HG03045 (cell line): ENCODE results near the gene PRUNE1.
A peak's percentile ranks its signal among the peaks of the same experiment; 100 is the strongest.

Experiments used
- ATAC-seq: cut with Tn5 transposase; IDR thresholded peaks from one replicate; pipeline ENCODE4 v1.9.1; 2021; ENCODE audit warnings: mild to moderate bottlenecking, moderate library complexity; ENCODE audit not compliant: unreplicated experiment

The PRUNE1 gene

DNA sequence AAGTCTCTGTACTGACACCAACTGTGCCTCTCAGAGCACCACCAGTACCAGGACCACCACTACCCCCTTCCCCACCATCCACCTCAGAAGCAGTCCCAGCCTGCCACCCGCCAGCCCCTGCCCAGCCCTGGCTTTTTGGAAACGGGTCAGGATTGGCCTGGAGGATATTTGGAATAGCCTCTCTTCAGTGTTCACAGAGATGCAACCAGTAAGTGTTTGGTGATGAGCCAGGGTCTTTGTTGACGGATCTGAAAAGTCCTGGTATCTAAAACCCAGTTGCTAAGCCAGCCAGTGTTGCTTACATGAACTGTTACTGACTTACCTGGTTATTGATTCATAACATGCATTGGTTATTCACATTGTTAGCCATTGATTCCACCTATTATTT is 40.4 kb downstream of the PRUNE1 start:
- ATAC-seq, result no peak

DNA sequence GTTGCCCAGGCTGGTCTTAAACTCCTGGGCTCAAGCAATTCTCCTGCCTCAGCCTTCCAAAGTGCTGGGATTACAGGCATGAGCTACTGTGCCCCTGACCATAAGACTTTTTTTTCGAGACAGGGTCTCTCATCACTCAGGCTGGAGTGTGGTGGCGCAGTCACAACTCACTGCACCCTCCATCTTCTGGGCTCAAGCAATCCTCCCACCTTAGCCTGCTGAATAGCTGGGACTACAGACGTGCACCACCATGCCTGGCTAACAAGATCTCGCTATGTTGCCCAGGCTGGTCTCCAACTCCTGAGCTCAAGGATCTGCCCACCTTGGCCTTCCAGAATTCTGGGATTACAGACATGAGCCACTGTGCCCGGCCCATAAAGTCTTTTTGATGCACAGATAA is 41.2 kb downstream of the PRUNE1 start:
- no peak for ATAC-seq

- no peak for ATAC-seq
Measured at GRCh38 chr1:151050051-151050688, 41.9 kb downstream of the PRUNE1 start.

- ATAC-seq, result no peak
Measured at GRCh38 chr1:151051356-151052009, 43.2 kb downstream of the PRUNE1 start.

GRCh38 chr1:151054971-151055547 is 46.8 kb downstream of the PRUNE1 start:
- no peak for ATAC-seq

DNA sequence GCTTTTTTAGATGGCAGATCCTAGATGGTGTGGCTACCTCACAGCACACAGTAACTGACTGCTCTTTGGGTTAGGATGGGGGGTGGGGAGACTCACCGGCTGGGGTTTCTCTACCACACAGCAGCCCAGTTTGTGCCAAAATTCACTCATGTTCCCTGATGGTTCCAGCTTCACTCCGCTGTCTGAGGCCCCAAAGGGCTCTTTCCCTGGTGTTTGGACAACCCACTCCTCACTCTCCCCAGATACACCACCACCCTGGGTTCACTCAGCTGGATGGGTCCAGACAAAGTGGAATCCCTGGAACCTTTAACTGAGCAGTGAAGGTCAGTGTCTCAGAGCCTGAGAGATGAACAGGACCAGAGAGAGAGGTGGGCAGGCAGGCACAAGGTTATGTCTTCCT is 47.3 kb downstream of the PRUNE1 start:
- no peak for ATAC-seq

DNA sequence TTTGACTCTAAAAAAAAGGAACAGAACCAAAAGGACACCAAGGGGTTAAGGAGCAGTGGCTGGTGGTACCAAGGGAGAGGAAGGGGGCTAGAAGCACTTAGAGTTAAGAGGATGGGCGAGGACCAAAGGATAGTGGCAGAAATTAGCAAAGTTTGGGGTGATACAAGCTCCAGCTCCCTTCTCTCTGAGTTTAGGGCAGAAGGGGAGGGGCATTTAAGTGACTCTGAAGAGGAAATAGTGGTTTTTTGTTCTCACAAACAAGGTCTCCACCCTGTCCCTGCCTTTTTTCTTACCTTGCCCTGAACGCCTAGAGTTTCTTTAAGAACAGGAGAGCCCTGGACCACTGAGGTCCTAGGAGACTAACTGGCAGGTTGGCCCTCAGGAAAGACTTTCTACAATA is 47.9 kb downstream of the PRUNE1 start:
- no peak for ATAC-seq

GRCh38 chr1:151058692-151059091 is 50.4 kb downstream of the PRUNE1 start:
- ATAC-seq, result no peak

DNA sequence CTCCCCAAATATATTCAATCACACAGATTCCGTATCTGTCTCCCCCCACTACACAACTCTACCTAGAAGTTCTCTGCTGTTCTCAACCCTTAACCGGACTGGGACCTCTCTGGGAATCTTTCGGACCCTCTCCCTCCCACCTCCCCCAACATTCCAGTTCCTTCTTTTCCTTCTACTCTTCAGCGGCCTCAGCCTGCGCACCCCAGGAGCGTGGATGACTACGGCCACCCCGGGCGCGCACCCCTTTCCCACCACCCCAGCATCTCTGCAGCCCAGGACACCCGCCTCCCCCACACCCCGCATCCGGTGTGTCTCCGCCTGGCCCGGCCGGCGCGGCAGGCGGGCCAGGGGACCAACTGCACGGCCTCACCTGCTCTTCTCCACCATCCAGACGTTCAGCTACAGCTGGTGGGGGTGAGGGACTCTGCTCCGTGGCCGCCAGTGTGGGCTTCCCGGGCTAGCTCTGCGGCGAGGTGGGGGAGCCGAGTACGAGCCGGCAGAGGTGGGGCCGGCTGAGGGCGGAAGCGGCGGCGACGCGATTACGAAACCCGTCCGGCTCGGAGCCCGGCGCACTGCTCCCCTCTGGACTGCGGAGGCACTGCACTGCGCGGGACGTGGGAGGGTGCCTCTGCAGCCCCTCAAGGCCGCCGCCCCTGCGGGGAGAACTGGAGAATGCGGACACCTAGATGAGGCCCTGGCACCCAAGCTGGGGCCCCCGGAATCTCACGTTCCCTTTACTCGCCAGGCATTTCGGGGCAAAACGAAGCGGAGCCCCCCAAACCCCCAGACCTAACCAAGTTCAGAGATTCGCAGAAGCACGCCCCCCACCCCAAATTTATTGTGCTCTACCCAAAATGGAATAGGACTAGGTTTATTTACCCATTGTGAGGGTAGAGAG is 51.1 kb downstream of the PRUNE1 start, which contains the start of gene CDC42SE1:
Gene CDC42SE1, minus strand, starts transcription at position 514 of the 898 bp plus-strand sequence. CDS start 3,892 bp downstream, outside the sequence.
- ATAC-seq, result peak; percentile 80

DNA sequence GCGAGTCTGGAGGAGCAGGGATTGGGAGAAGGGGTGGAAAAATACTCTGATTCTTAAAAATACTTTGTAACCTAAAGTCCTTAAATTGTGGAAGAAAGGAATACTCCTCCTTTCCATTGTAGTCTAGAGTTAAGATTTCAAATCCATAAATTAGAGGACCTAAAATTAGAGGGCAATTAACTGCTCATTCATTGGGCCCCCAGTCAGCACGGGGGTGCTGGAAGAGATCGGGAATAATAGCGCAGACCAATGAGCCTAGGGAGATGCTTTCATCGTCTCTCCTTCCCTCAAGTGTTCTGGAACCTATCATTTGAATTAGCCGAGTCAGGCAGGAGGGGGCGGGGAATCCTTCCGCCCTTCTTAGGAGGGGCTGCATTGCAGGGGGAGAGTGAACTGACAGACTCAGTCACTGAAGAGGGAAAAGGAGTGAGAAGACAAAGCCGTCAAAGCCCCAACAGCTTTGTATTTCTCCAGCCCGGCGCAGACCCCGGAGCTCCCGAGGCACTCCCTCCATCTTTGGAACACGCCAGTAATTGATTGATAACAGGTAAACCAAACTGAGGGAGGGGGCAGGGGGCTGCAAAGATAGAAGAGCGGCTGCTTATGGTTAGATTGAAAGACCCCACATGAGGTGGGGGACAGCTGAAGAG is 51.9 kb downstream of the PRUNE1 start, which contains the start of gene MLLT11:
Gene MLLT11, plus strand, starts transcription at position 391 of the 650 bp plus-strand sequence. CDS start 6,828 bp downstream, outside the sequence.
- ATAC-seq, result no peak

GRCh38 chr1:151060657-151061421 is 52.6 kb downstream of the PRUNE1 start:
- no peak for ATAC-seq

DNA sequence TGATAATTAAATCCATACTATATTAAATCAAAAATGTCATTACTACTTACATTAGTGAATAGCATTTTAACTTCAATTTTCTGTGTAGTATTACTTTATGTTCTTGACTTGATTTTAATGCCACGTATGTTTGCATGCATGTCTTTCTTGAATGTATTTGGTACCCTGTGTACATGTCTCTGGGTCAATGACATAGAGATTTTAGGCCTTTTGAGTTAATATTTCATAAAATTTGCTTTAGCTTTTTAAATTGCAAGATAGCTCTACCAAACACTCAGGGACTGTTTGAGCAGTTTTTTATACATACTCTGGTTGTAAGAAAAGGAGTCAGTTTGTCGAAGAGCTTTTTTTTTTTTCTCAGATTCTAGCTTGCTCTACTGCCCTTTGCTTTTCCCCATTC is 53.5 kb downstream of the PRUNE1 start:
- no peak for ATAC-seq

DNA sequence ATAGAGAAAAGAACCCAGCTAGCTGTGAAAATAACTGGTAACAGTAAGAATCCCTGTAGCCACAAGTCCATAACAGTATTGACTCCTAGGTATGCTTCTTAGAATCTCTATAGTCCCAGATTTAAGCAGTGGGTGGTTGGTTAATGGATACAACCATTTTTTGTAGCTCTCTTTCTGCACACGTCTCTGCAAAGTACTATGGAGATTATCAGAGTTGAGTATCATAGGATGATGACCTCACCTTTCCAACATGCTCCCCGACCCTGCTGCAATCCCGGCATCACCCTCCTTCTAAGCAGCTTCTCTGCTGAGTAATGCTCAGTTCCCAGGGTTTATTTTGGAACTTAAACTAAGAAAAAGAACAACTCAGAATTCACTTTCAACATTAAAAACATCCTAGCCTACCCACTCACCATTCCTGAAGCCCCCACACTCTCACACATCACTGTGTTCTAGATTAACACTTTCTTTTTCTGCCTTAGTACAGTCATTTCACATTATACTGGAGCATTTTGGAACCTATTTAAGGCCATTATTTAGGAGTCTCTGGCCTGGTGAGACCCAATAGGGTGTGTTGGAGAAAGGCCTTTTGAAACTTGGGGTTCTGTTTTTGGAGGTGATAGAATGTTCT is 54.6 kb downstream of the PRUNE1 start:
- ATAC-seq, result no peak

- ATAC-seq, result no peak
Measured at GRCh38 chr1:151065089-151065645, 56.9 kb downstream of the PRUNE1 start.

- no peak for ATAC-seq
Measured at GRCh38 chr1:151067185-151067584, 58.9 kb downstream of the PRUNE1 start.

- ATAC-seq, result no peak
Measured at GRCh38 chr1:151069103-151069486, 60.8 kb downstream of the PRUNE1 start.

GRCh38 chr1:151070474-151071276 is 62.4 kb downstream of the PRUNE1 start, which contains the start of gene GABPB2:
Gene GABPB2 (plus strand): TSS chr1:151070761. CDS start chr1:151088190, 17,429 bp downstream.
- peak; percentile 71 for ATAC-seq

DNA sequence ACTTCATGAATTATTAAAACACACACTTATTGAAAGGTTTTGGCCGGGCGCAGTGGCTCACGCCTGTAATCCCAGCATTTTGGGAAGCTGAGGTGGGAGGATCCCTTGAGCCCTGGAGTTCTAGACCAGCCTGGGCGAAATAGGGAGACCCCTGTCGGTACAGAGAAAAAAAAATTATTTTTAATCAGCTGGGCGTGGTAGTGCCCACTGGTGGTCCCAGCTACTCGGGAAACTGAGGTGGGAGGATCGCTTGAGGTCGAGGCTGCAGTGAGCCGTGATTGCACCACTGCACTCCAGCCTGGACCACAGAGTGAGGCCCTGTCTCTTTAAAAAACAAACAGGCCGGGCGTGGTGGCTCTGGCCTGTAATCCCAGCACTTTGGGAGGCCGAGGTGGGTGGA is 64.0 kb downstream of the PRUNE1 start:
- no peak for ATAC-seq
